Measurements from ENCODE around the gene VPS52.

VPS52 gene

GRCh38 chr6:33208091-33208967 is 63.3 kb downstream of the VPS52 start, which contains the start of gene RING1:
RING1 (plus strand) TSS chr6:33208500; CDS start chr6:33208823, 323 bp downstream.
- DNase-seq: peak; percentile 87

- no peak for DNase-seq
Observed at GRCh38 chr6:33207552-33208090, 64.1 kb downstream of the VPS52 start.

- DNase-seq: no peak
Observed at GRCh38 chr6:33206864-33207551, 64.7 kb downstream of the VPS52 start.

GRCh38 chr6:33206027-33206863 is 65.4 kb downstream of the VPS52 start:
- no peak for DNase-seq

- peak; percentile 83 for DNase-seq
Observed at GRCh38 chr6:33205191-33206026, 66.3 kb downstream of the VPS52 start.

GRCh38 chr6:33204415-33205190 is 67.1 kb downstream of the VPS52 start, which contains the start of gene HSD17B8:
HSD17B8 (plus strand) TSS chr6:33204655; CDS start chr6:33204669, 14 bp downstream.
- DNase-seq: peak; percentile 96

DNA sequence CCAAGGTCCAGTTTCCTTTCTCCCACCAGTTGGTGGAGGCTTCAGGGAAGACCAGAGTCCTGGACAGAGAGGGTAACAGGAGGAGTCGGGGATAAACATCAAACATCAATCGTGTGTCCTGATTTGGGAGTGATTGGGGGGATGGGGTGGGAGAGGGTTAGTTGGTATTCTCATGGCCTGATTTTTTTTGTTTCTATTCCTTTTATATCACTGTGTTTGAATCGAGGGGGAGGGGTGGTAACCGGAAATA is 67.6 kb downstream of the VPS52 start:
- DNase-seq: no peak

- DNase-seq: no peak
Observed at GRCh38 chr6:33203443-33204164, 68.1 kb downstream of the VPS52 start.

DNA sequence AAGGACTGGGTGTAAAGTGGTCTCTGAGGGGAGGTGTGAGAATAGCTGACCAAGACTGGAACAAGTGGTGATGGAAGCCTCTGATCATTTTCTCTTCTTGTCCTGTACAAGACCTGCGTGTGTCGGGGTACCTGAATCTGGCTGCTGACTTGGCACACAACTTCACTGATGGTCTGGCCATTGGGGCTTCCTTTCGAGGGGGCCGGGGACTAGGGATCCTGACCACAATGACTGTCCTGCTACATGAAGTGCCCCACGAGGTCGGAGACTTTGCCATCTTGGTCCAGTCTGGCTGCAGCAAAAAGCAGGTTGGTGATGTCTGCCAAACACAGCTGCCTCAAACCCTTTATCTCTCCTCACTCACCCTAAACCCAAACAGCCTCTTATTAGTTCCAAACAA is 68.9 kb downstream of the VPS52 start:
- DNase-seq: no peak

- DNase-seq: no peak
Observed at GRCh38 chr6:33201935-33202334, 69.7 kb downstream of the VPS52 start.

- no peak for DNase-seq
Observed at GRCh38 chr6:33201147-33201545, 70.5 kb downstream of the VPS52 start.
